Lower lobe of right lung (tissue), 2 donors: ENCODE measurements around the gene SAMSN1. TPM values are rescaled to one million over a fixed set of nuclear protein-coding genes. Genes with fewer than 3 reads are reported as not detected.

Experiments used
- ATAC-seq, 2 donors: fragments of 200-7000 bp; cut with Tn5 transposase; one replicate each; pipeline ENCODE4 v1.9.1; 2020 to 2022; ENCODE audit warnings: mild to moderate bottlenecking in 2 of 2, moderate library complexity in 2 of 2
- DNase-seq: peaks from one replicate; pipeline ENCODE4 v3.0.0-alpha.2; 2020
- H3K27ac ChIP-seq: fragments of 200-600 bp; one replicate; pipeline ENCODE4 v1.8.0; 2022
- H3K27me3 ChIP-seq: fragments of 200-600 bp; one replicate; pipeline ENCODE4 v1.8.0; 2022; ENCODE audit warnings: low read depth
- H3K36me3 ChIP-seq: fragments of 200-600 bp; one replicate; pipeline ENCODE4 v1.8.0; 2022; ENCODE audit warnings: mild to moderate bottlenecking
- H3K4me1 ChIP-seq: fragments of 200-600 bp; one replicate; pipeline ENCODE4 v1.8.0; 2022
- H3K4me3 ChIP-seq: fragments of 200-600 bp; one replicate; pipeline ENCODE4 v1.8.0; 2022; ENCODE audit warnings: mild to moderate bottlenecking
- H3K9me3 ChIP-seq: fragments of 200-600 bp; one replicate; pipeline ENCODE4 v1.8.0; 2022
- CTCF ChIP-seq: fragments of 200-600 bp; IDR thresholded peaks from one replicate; pipeline ENCODE4 v1.8.0; 2022; ENCODE audit warnings: antibody characterized with exemption, mild to moderate bottlenecking
- intact Hi-C: fragments of 100-400 bp; cut with DNase I; formaldehyde crosslinking; loops from one replicate; pipeline ENCODE4 v1.11.0; 2022
- total RNA-seq: library from RNA; stranded (reverse); fragmentation: NEBNext Ultra II Directional; extraction: Animal tissue kit (Norgen Biotek cat#: 25700); gene quantifications from one replicate; pipeline ENCODE4 v1.2.1, GENCODE V29; 2021
- donor health status: DM: no; HTN: yes; CAD: no; lungs with severe emphysema.

Gene SAMSN1
- total RNA-seq, 1 donor from 2014 or later: 21.5 TPM

DNA sequence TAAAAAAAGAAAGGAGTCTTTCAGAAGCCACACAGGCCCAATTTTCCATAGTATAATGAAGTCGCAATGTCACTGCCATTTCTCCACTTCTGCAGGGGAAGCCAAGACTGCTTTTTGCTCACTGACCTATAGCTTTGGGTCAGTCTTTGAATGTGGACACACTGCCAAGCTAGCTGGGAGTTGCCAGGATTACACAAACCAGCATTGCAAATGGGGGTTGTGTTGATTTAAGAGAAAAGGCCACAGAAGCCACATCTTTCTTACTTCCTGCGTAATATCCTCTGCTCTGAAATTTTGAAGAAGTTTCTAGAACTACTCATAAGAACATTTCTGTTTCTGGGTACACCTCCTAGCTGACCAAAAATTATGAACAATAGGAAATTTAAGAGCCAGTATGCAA lies 45.8 kb upstream of the SAMSN1 start:
- H3K36me3 ChIP-seq: no peaks in the 10 kb centered on the region
- no peak for DNase-seq
- H3K9me3 ChIP-seq: no peaks in the 10 kb centered on the region
- peak overlapping the region; percentile 18 for H3K27ac ChIP-seq
- no peak overlapping the region for H3K4me3 ChIP-seq
- no peaks in the 10 kb centered on the region for H3K27me3 ChIP-seq
- ATAC-seq: peak; percentile 85 to 90
- H3K4me1 ChIP-seq: peaks cover 8% of the 10 kb centered on the region
- no peak for TF ChIP-seq CTCF
- intact Hi-C loops: no loop called here

- Histone ChIP-seq H3K4me1 (peaks cover 8% of the 10 kb centered on the region), H3K27me3 (no peaks in the 10 kb centered on the region), H3K9me3 (no peaks in the 10 kb centered on the region), H3K4me3 (no peak overlapping the region), H3K36me3 (no peaks in the 10 kb centered on the region), H3K27ac (no peak overlapping the region)
- no peak for ATAC-seq
- no peak for DNase-seq
- intact Hi-C loops: no loop called here
- no peak for TF ChIP-seq CTCF
Observed at GRCh38 chr21:14591377-14591776, 45.3 kb upstream of the SAMSN1 start.

DNA sequence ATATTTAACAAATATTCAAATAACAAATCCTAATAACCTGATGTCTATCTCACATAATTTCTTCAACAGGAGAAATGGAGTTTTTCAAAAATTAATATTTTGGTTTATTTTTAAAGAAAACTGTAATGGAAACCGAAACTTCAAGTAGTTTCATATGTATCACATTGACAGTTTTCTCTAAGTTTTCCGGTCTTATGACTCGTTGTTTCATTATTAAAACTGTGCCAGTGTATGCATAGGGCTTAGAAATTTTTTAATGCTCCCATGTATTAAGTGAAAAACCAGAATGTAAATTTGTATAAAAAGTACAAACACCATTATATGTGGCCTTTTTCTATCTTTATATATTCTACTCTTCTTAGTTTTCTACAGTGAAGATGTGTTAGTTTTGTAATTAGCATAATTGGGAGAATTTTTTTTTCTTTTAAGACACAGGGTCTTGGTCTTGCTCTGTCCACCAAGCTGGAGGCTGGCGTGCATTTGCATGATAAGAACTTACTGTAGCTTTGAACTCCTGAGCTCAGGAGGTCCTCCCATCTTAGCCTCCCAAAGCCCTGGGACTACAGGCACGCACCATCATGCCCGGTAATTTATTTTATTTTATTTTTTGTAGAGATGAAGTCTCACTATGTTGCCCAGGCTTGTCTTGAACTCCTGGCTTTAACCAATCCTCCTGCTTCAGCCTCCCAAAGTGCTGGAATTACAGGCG lies 43.9 kb upstream of the SAMSN1 start:
- Histone ChIP-seq H3K4me3 (no peak overlapping the region), H3K27me3 (no peaks in the 10 kb centered on the region), H3K9me3 (no peaks in the 10 kb centered on the region), H3K27ac (no peak overlapping the region), H3K36me3 (no peaks in the 10 kb centered on the region), H3K4me1 (peaks cover 9% of the 10 kb centered on the region)
- intact Hi-C loops: no loop called here
- no peak for ATAC-seq
- DNase-seq: no peak
- no peak for TF ChIP-seq CTCF

GRCh38 chr21:14587266-14587665 lies 41.2 kb upstream of the SAMSN1 start:
- Histone ChIP-seq H3K4me3 (no peak overlapping the region), H3K9me3 (no peaks in the 10 kb centered on the region), H3K36me3 (no peaks in the 10 kb centered on the region), H3K27me3 (no peaks in the 10 kb centered on the region), H3K4me1 (peaks cover 16% of the 10 kb centered on the region), H3K27ac (no peak overlapping the region)
- DNase-seq: no peak
- no peak for TF ChIP-seq CTCF
- intact Hi-C loops: no loop called here
- ATAC-seq: no peak

- no peak for DNase-seq
- no peak overlapping the region for H3K27ac ChIP-seq
- no peak for TF ChIP-seq CTCF
- ATAC-seq: no peak
- H3K9me3 ChIP-seq: no peaks in the 10 kb centered on the region
- H3K36me3 ChIP-seq: no peaks in the 10 kb centered on the region
- intact Hi-C loops: no loop called here
- peaks cover 8% of the 10 kb centered on the region for H3K4me1 ChIP-seq
- H3K27me3 ChIP-seq: no peaks in the 10 kb centered on the region
- H3K4me3 ChIP-seq: no peak overlapping the region
Observed at GRCh38 chr21:14585122-14585521, 39.0 kb upstream of the SAMSN1 start.
